ENCODE data around the gene GAS2L3. TPM values are rescaled to one million over a fixed set of nuclear protein-coding genes. Genes with fewer than 3 reads are reported as not detected.

The GAS2L3 gene
- total and polyA plus RNA-seq, 2 donors (not counting 1 experiment from before 2014, with no cell fraction given), result 0.10 TPM; not detected in 1

- no peak overlapping the region for H3K4me3 ChIP-seq (ENCODE audit: control extremely low read depth in 1 of 5, extremely low read depth in 1 of 5, insufficient read depth in 1 of 5, low read depth in 2 of 5, low read length in 4 of 5)
- TF ChIP-seq CTCF (IDR thresholded peaks at IDR 0.05) (no peak), EZH2 (IDR thresholded peaks at IDR 0.05; ENCODE audit: borderline replicate concordance, insufficient read depth, low read depth, low read length, poor library complexity, severe bottlenecking) (no peak)
- no peak overlapping the region for H3K4me3 Mint-ChIP-seq
- H3K4me2 ChIP-seq (replicated peaks; ENCODE audit: low read depth, low read length, poor library complexity, severe bottlenecking), result no peak overlapping the region
- no peak overlapping the region for H3K27ac ChIP-seq (ENCODE audit: low read length in 2 of 2)
- POLR2A ChIA-PET, result no interaction called here
- no peak overlapping the region for H2AFZ ChIP-seq (ENCODE audit: insufficient read depth, low read depth, low read length, poor library complexity, severe bottlenecking)
- no peaks in the 10 kb centered on the region for H3K36me3 ChIP-seq (replicated peaks in 1 of 2; ENCODE audit: control extremely low read depth in 1 of 2, control insufficient read depth in 1 of 2, extremely low read depth in 1 of 2, insufficient read depth in 2 of 2, low read length in 1 of 2)
- no peaks in the 10 kb centered on the region for H3K9me3 Mint-ChIP-seq (ENCODE audit: insufficient read depth)
- peaks cover 0 to 4% (median 0%) of the 10 kb centered on the region in 4 experiments for H3K27me3 ChIP-seq (replicated peaks in 1 of 4; ENCODE audit: control extremely low read depth in 1 of 4, control insufficient read depth in 3 of 4, insufficient read depth in 4 of 4, low read length in 3 of 4)
- CTCF ChIA-PET, result no interaction called here
- H3K9ac ChIP-seq (ENCODE audit: low read length), result no peak overlapping the region
- no peaks in the 10 kb centered on the region for H3K4me1 Mint-ChIP-seq
- H3K27me3 Mint-ChIP-seq, result peaks cover 6% of the 10 kb centered on the region
- no peak overlapping the region for H3K27ac Mint-ChIP-seq
- no peak for DNase-seq
- no peaks in the 10 kb centered on the region for H3K4me1 ChIP-seq (ENCODE audit: control insufficient read depth in 2 of 2, insufficient read depth in 2 of 2, low read length in 2 of 2)
- no peaks in the 10 kb centered on the region for H3K9me3 ChIP-seq (ENCODE audit: control extremely low read depth in 1 of 3, control insufficient read depth in 2 of 3, insufficient read depth in 1 of 3, low read length in 2 of 3)
- ATAC-seq (ENCODE audit: low read depth), result no peak
- WGBS (ENCODE audit: insufficient coverage), result 90% methylated on average over 2 of the region's 3 CpGs
- intact Hi-C loops (cut with micrococcal nuclease), result no loop called here
- H3K79me2 ChIP-seq (ENCODE audit: control insufficient read depth, insufficient read depth, low read length), result no peaks in the 10 kb centered on the region
- no peaks in the 10 kb centered on the region for H4K20me1 ChIP-seq (ENCODE audit: control insufficient read depth, insufficient read depth, low read length, poor library complexity, severe bottlenecking)
Observed at GRCh38 chr12:100533376-100533775, 40.1 kb upstream of the GAS2L3 start.

DNA sequence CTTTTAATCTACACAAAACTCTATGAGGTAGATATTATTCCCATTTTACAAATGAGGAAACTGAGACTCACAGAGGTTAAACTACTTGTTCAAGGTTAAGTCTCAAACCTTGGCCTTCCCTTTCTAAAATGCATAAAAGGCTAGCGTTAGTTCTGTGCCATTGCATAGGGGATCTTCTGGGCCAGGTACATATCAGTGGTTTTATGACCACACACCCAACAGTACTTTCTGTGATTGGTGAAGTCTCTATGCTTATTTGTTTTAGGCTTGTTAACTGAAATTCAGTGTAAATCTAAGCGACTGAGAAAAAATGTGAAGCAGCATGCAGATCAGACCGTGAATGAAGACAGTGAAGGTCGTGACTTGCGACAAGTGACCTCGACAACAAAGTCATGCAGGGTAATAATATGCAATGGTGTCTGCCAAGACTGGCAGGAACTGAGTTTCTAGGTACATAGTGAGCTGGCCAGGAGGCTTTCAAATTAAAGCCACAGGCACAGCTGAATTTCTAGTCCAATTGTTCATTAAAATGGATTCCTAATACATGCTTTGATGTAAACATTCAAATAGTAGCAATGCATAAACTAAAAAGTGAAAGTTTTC lies 38.8 kb upstream of the GAS2L3 start:
- no peak overlapping the region for H3K9ac ChIP-seq (ENCODE audit: low read length)
- H3K36me3 ChIP-seq (replicated peaks in 1 of 2; ENCODE audit: control extremely low read depth in 1 of 2, control insufficient read depth in 1 of 2, extremely low read depth in 1 of 2, insufficient read depth in 2 of 2, low read length in 1 of 2), result no peaks in the 10 kb centered on the region
- Mint-ChIP-seq H3K27ac (no peak overlapping the region), H3K27me3 (no peaks in the 10 kb centered on the region), H3K4me3 (no peak overlapping the region), H3K4me1 (no peaks in the 10 kb centered on the region), H3K9me3 (ENCODE audit: insufficient read depth) (no peaks in the 10 kb centered on the region)
- no peak overlapping the region for H3K4me3 ChIP-seq (ENCODE audit: control extremely low read depth in 1 of 5, extremely low read depth in 1 of 5, insufficient read depth in 1 of 5, low read depth in 2 of 5, low read length in 4 of 5)
- no peaks in the 10 kb centered on the region for H3K4me1 ChIP-seq (ENCODE audit: control insufficient read depth in 2 of 2, insufficient read depth in 2 of 2, low read length in 2 of 2)
- no peak overlapping the region for H3K4me2 ChIP-seq (replicated peaks; ENCODE audit: low read depth, low read length, poor library complexity, severe bottlenecking)
- CTCF ChIA-PET, result no interaction called here
- no peak overlapping the region for H2AFZ ChIP-seq (ENCODE audit: insufficient read depth, low read depth, low read length, poor library complexity, severe bottlenecking)
- POLR2A ChIA-PET, result no interaction called here
- H3K27me3 ChIP-seq (replicated peaks in 1 of 4; ENCODE audit: control extremely low read depth in 1 of 4, control insufficient read depth in 3 of 4, insufficient read depth in 4 of 4, low read length in 3 of 4), result no peaks in the 10 kb centered on the region
- WGBS (ENCODE audit: insufficient coverage), result 87% methylated on average over 5 of the region's 6 CpGs
- no peak overlapping the region for H3K27ac ChIP-seq (ENCODE audit: low read length in 2 of 2)
- H3K9me3 ChIP-seq (ENCODE audit: control extremely low read depth in 1 of 3, control insufficient read depth in 2 of 3, insufficient read depth in 1 of 3, low read length in 2 of 3), result no peaks in the 10 kb centered on the region
- ATAC-seq (ENCODE audit: low read depth) (no peak), DNase-seq (no peak)
- no peaks in the 10 kb centered on the region for H4K20me1 ChIP-seq (ENCODE audit: control insufficient read depth, insufficient read depth, low read length, poor library complexity, severe bottlenecking)
- intact Hi-C loops (cut with micrococcal nuclease), result no loop called here
- TF ChIP-seq CTCF (IDR thresholded peaks at IDR 0.05), result no peak
- TF ChIP-seq EZH2 (IDR thresholded peaks at IDR 0.05; ENCODE audit: borderline replicate concordance, insufficient read depth, low read depth, low read length, poor library complexity, severe bottlenecking), result no peak
- H3K79me2 ChIP-seq (ENCODE audit: control insufficient read depth, insufficient read depth, low read length), result no peaks in the 10 kb centered on the region
